Epithelial cell of proximal tubule (primary cell): Measurements from ENCODE around the gene BST1. TPM values are rescaled to one million over a fixed set of nuclear protein-coding genes. Genes with fewer than 3 reads are reported as not detected.

ENCODE experiments used
- DNase-seq: peaks from one replicate; pipeline ENCODE4 v3.0.0-alpha.2; 2011; ENCODE audit warnings: low read depth
- H3K4me3 ChIP-seq: 2 replicates; pipeline ENCODE4 v1.5.1; 2011; ENCODE audit warnings: low read depth, mild to moderate bottlenecking, low read length
- total RNA-seq: library from RNA; depleted of rRNA; stranded (reverse); fragments of >200 nt; gene quantifications from 2 replicates; pipeline ENCODE4 v1.2.3, GENCODE V29; 2015
- TF ChIP-seq, protein P1 (sequence below): conservative IDR thresholded peaks from 2 replicates; pipeline ENCODE4 v1.5.1; 2012; ENCODE audit warnings: low read depth, mild to moderate bottlenecking, low read length

BST1 gene
- total RNA-seq, 1 donor from 2014 or later = 13.0 TPM

DNA sequence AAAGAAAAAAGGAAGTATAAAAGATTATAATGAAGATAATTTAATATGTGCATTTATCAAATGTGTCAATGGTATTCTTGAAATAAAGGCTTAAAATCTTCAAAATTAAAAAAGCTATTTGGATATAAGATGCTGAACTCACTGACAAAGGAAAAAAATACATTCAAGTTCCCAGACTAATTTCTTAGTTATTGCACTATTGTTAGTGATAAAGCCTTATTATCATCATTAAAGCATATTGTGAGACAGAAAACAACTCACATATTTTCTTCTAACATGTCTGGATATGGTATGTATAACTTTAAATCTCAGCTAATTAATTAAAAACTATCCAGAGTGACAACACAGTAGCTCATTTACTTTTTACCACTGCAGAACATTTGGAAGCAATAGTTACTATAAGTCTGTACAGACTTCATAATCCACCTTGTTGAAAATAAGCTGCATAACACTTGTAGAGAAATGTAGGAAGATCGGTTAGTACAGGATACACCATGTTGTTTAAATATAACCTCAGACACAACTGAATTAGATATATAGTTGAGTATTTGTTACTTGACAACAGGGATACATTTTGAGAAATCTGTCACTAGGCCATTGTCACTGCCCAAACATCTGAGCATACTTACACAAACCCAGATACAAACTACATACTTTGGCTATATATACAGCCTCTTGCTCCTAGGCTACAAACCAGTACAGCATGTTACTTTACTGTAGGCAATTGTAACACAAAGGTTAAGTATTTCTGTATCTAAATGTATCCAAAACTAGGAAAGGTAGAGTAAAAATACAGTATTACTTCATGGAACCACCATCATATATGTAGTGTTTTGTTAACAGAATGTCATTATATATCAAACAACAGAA is 34.1 kb upstream of the BST1 start:
- no peak for DNase-seq
- TF ChIP-seq, protein P1, sequence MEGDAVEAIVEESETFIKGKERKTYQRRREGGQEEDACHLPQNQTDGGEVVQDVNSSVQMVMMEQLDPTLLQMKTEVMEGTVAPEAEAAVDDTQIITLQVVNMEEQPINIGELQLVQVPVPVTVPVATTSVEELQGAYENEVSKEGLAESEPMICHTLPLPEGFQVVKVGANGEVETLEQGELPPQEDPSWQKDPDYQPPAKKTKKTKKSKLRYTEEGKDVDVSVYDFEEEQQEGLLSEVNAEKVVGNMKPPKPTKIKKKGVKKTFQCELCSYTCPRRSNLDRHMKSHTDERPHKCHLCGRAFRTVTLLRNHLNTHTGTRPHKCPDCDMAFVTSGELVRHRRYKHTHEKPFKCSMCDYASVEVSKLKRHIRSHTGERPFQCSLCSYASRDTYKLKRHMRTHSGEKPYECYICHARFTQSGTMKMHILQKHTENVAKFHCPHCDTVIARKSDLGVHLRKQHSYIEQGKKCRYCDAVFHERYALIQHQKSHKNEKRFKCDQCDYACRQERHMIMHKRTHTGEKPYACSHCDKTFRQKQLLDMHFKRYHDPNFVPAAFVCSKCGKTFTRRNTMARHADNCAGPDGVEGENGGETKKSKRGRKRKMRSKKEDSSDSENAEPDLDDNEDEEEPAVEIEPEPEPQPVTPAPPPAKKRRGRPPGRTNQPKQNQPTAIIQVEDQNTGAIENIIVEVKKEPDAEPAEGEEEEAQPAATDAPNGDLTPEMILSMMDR = no peak
- no peak overlapping the region for H3K4me3 ChIP-seq

DNA sequence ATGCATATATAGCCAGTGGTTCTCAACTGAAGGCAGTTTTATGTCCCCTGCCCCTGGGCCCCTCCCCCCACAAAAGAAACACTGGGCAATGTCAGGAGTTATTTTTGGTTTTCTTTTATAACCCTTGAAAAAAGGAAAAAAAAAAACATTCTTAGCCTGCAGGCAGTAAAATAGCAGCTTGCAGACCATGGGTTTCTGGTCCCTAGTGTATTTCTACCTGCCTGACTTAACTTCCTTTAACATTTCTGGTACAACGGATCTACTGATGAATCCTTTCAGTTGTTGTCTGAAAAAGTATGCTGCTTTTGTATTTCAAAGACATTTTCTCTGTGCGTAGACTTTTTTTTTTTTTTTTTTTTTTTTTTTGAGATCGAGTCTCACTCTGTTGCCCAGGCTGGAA is 32.3 kb upstream of the BST1 start:
- TF ChIP-seq, protein P1 = no peak
- DNase-seq = no peak
- no peak overlapping the region for H3K4me3 ChIP-seq

- TF ChIP-seq, protein P1 = no peak
These were observed 30.8 kb upstream of the BST1 start for GRCh38 chr4:15672101-15672500.

DNA sequence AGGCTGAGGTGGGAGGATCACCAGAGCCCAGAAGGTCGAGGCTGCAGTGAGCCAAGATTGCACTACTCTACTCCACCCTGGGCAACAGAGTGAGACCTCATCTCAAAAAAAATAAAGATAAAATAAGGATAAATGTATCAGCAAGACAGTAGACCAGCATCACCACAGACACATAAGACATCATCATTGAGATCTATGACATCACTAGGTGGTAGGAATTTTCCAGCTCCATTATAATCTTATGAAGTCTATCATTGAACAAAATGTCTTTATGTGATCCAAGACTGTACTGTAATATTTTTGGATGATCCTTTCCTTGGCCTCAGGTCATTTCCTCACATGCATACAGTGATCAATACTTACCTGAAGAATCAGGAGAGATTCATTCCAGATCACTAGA is 29.5 kb upstream of the BST1 start:
- DNase-seq = no peak
- H3K4me3 ChIP-seq = no peak overlapping the region
- TF ChIP-seq, protein P1 = no peak

More at GRCh38 chr4:15672101-15672500, 30.8 kb upstream of the BST1 start:
- no peak for DNase-seq
- no peak overlapping the region for H3K4me3 ChIP-seq

DNA sequence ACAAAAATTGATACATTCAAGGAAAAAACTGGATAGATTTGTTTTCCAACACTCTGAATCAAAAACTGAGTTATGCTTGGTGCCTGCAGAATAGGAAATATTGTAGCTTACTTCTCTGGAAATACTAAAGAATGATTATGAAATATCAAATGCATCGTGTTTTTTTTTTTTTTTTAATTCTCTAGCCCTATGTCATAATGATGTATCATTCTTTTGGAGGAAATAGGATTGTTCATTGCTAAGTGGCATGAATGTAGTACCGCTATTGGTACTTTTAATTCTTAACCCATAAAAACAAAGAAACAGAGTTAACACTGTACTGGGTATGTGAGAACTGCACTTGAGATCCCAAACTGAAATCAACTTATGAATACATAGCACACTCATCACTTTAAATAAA is 28.8 kb upstream of the BST1 start:
- no peak overlapping the region for H3K4me3 ChIP-seq
- DNase-seq = no peak
- TF ChIP-seq, protein P1 = no peak

GRCh38 chr4:15674926-15675325 is 27.9 kb upstream of the BST1 start:
- DNase-seq = no peak
- no peak overlapping the region for H3K4me3 ChIP-seq
- TF ChIP-seq, protein P1 = no peak

DNA sequence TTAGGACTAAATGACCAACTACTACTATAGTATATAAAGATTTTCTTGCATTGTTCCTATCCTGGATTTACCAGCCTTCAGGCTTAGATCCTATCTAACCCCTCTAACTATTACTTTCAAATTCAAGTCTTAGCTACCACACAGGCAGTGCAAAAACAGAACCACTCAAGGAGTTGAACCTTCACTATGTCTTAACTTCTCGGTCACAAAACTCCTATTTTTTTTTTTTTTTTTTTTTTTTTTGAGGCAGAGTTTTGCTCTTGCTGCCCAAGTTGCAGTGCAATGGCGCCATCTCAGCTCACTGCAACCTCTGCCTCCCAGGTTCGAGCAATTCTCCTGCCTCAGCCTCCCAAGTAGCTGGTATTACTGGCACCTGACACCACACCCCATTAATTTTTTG is 27.5 kb upstream of the BST1 start:
- no peak for DNase-seq
- no peak overlapping the region for H3K4me3 ChIP-seq
- TF ChIP-seq, protein P1 = peak; percentile 19
